ENCODE data around the gene TAGLN2. TPM values are rescaled to one million over a fixed set of nuclear protein-coding genes. Genes with fewer than 3 reads are reported as not detected.

TAGLN2 gene
- total RNA-seq, 5 donors from 2014 or later (not counting 1 experiment from before 2014, with no cell fraction given), result 210 to 372 (median 245) TPM

- H3K27me3 ChIP-seq (replicated peaks in 1 of 2; ENCODE audit: control insufficient read depth in 2 of 2, extremely low read depth in 1 of 2, insufficient read depth in 2 of 2, low read length in 1 of 2), result peaks cover 0 to 23% of the 10 kb centered on the region in 2 experiments
- H3K27ac Mint-ChIP-seq, result no peak overlapping the region
- 90% methylated on average over 11 of the region's 15 CpGs for WGBS (ENCODE audit: insufficient coverage)
- H3K9me3 ChIP-seq, result no peaks in the 10 kb centered on the region
- H3K9me3 Mint-ChIP-seq, result no peaks in the 10 kb centered on the region
- ChIA-PET POLR2A (no interaction called here), CTCF (interaction anchor here (0.5 to 1.1 kb wide), 3 partner anchors 16 to 20 kb away, joined by 3 to 5 read pairs (median 3); no protein-coding TSS in a partner anchor)
- H3K4me3 ChIP-seq (ENCODE audit: control insufficient read depth in 1 of 2, extremely low read depth in 1 of 2, low read length in 1 of 2), result no peak overlapping the region
- peaks cover 0 to 3% of the 10 kb centered on the region in 2 experiments for H3K4me1 ChIP-seq (ENCODE audit: control insufficient read depth in 1 of 2, extremely low read depth in 1 of 2, insufficient read depth in 2 of 2, low read length in 2 of 2)
- H3K27me3 Mint-ChIP-seq, result peaks cover 0 to 25% of the 10 kb centered on the region in 2 donors
- H3K4me1 Mint-ChIP-seq, result peaks cover 3 to 7% (median 3%) of the 10 kb centered on the region in 3 donors
- H3K4me3 Mint-ChIP-seq, result no peak overlapping the region
- H3K27ac ChIP-seq (ENCODE audit: low read length), result no peak overlapping the region
- ATAC-seq (replicated peaks in 1 of 4) (no peak), DNase-seq (no peak)
- no peaks in the 10 kb centered on the region for H3K36me3 ChIP-seq (ENCODE audit: control insufficient read depth in 2 of 2, extremely low read depth in 1 of 2, insufficient read depth in 1 of 2, low read length in 1 of 2)
- H3K36me3 Mint-ChIP-seq, result peaks cover 9% of the 10 kb centered on the region
These were observed 52.4 kb downstream of the TAGLN2 start for GRCh38 chr1:159872891-159873290.

GRCh38 chr1:159870704-159871103 lies 54.6 kb downstream of the TAGLN2 start:
- H3K27me3 Mint-ChIP-seq, result peaks cover 0 to 18% of the 10 kb centered on the region in 2 donors
- H3K9me3 Mint-ChIP-seq, result no peaks in the 10 kb centered on the region
- ATAC-seq (replicated peaks in 1 of 4), result no peak
- 90% methylated on average over 2 of the region's 5 CpGs for WGBS (ENCODE audit: insufficient coverage)
- peaks cover 3% of the 10 kb centered on the region for H3K36me3 Mint-ChIP-seq
- Histone ChIP-seq H3K36me3 (ENCODE audit: control insufficient read depth in 2 of 2, extremely low read depth in 1 of 2, insufficient read depth in 1 of 2, low read length in 1 of 2) (no peaks in the 10 kb centered on the region), H3K9me3 (no peaks in the 10 kb centered on the region), H3K4me3 (ENCODE audit: control insufficient read depth in 1 of 2, extremely low read depth in 1 of 2, low read length in 1 of 2) (no peak overlapping the region), H3K27ac (ENCODE audit: low read length) (no peak overlapping the region), H3K4me1 (ENCODE audit: control insufficient read depth in 1 of 2, extremely low read depth in 1 of 2, insufficient read depth in 2 of 2, low read length in 2 of 2) (peaks cover 6 to 13% of the 10 kb centered on the region in 2 experiments), H3K27me3 (replicated peaks in 1 of 2; ENCODE audit: control insufficient read depth in 2 of 2, extremely low read depth in 1 of 2, insufficient read depth in 2 of 2, low read length in 1 of 2) (peaks cover 0 to 20% of the 10 kb centered on the region in 2 experiments)
- H3K4me3 Mint-ChIP-seq, result no peak overlapping the region
- peaks cover 14 to 21% (median 15%) of the 10 kb centered on the region in 3 donors for H3K4me1 Mint-ChIP-seq
- H3K27ac Mint-ChIP-seq, result no peak overlapping the region
- ChIA-PET CTCF (interaction anchor here in 1 of 2 donors (0.6 kb wide), 1 partner anchor 48 kb away, joined by 3 read pairs; no protein-coding TSS in a partner anchor), POLR2A (no interaction called here)
- DNase-seq, result no peak

GRCh38 chr1:159869607-159870006 lies 55.7 kb downstream of the TAGLN2 start:
- peaks cover 6 to 13% of the 10 kb centered on the region in 2 experiments for H3K4me1 ChIP-seq (ENCODE audit: control insufficient read depth in 1 of 2, extremely low read depth in 1 of 2, insufficient read depth in 2 of 2, low read length in 2 of 2)
- POLR2A ChIA-PET, result no interaction called here
- no peak overlapping the region for H3K4me3 ChIP-seq (ENCODE audit: control insufficient read depth in 1 of 2, extremely low read depth in 1 of 2, low read length in 1 of 2)
- no peaks in the 10 kb centered on the region for H3K36me3 ChIP-seq (ENCODE audit: control insufficient read depth in 2 of 2, extremely low read depth in 1 of 2, insufficient read depth in 1 of 2, low read length in 1 of 2)
- H3K4me3 Mint-ChIP-seq, result no peak overlapping the region
- peaks cover 0 to 18% of the 10 kb centered on the region in 2 donors for H3K27me3 Mint-ChIP-seq
- DNase-seq (no peak), ATAC-seq (replicated peaks in 1 of 4) (no peak)
- CTCF ChIA-PET, result no interaction called here
- WGBS (ENCODE audit: insufficient coverage), result no CpG with 5 or more reads among the region's 1 CpG
- H3K9me3 ChIP-seq, result no peaks in the 10 kb centered on the region
- H3K27ac ChIP-seq (ENCODE audit: low read length), result no peak overlapping the region
- H3K4me1 Mint-ChIP-seq, result peaks cover 14 to 21% (median 16%) of the 10 kb centered on the region in 3 donors
- peak overlapping the region in 1 of 2 donors; percentile 19 for H3K27ac Mint-ChIP-seq
- H3K27me3 ChIP-seq (replicated peaks in 1 of 2; ENCODE audit: control insufficient read depth in 2 of 2, extremely low read depth in 1 of 2, insufficient read depth in 2 of 2, low read length in 1 of 2), result peaks cover 0 to 20% of the 10 kb centered on the region in 2 experiments
- peaks cover 3% of the 10 kb centered on the region for H3K36me3 Mint-ChIP-seq
- no peaks in the 10 kb centered on the region for H3K9me3 Mint-ChIP-seq

GRCh38 chr1:159869173-159869572 lies 56.1 kb downstream of the TAGLN2 start:
- Histone ChIP-seq H3K4me3 (ENCODE audit: control insufficient read depth in 1 of 2, extremely low read depth in 1 of 2, low read length in 1 of 2) (no peak overlapping the region), H3K36me3 (ENCODE audit: control insufficient read depth in 2 of 2, extremely low read depth in 1 of 2, insufficient read depth in 1 of 2, low read length in 1 of 2) (no peaks in the 10 kb centered on the region), H3K9me3 (no peaks in the 10 kb centered on the region), H3K27ac (ENCODE audit: low read length) (no peak overlapping the region), H3K4me1 (ENCODE audit: control insufficient read depth in 1 of 2, extremely low read depth in 1 of 2, insufficient read depth in 2 of 2, low read length in 2 of 2) (peaks cover 6 to 13% of the 10 kb centered on the region in 2 experiments), H3K27me3 (replicated peaks in 1 of 2; ENCODE audit: control insufficient read depth in 2 of 2, extremely low read depth in 1 of 2, insufficient read depth in 2 of 2, low read length in 1 of 2) (peaks cover 0 to 20% of the 10 kb centered on the region in 2 experiments)
- Mint-ChIP-seq H3K4me1 (peaks cover 14 to 21% (median 16%) of the 10 kb centered on the region in 3 donors), H3K27ac (no peak overlapping the region), H3K36me3 (peaks cover 2% of the 10 kb centered on the region), H3K27me3 (peaks cover 0 to 15% of the 10 kb centered on the region in 2 donors), H3K4me3 (no peak overlapping the region), H3K9me3 (no peaks in the 10 kb centered on the region)
- CTCF ChIA-PET, result interaction anchor here in 1 of 2 donors (0.6 kb wide), 1 partner anchor 19 kb away, joined by 7 read pairs; no protein-coding TSS in a partner anchor
- peak in 1 of 4 experiments; percentile 7 for ATAC-seq (replicated peaks in 1 of 4)
- POLR2A ChIA-PET, result no interaction called here
- peak in 1 of 35 experiments; percentile 8 for DNase-seq
- WGBS (ENCODE audit: insufficient coverage), result 83% methylated on average over 2 of the region's 4 CpGs

- Mint-ChIP-seq H3K4me3 (no peak overlapping the region), H3K9me3 (no peaks in the 10 kb centered on the region), H3K36me3 (no peaks in the 10 kb centered on the region), H3K27ac (peak overlapping the region in 1 of 2 donors; percentile 9), H3K4me1 (peaks cover 14 to 21% (median 16%) of the 10 kb centered on the region in 3 donors), H3K27me3 (peaks cover 0 to 13% of the 10 kb centered on the region in 2 donors)
- no peak overlapping the region for H3K4me3 ChIP-seq (ENCODE audit: control insufficient read depth in 1 of 2, extremely low read depth in 1 of 2, low read length in 1 of 2)
- no peak for DNase-seq
- CTCF ChIA-PET, result interaction anchor here in 1 of 2 donors (0.6 kb wide), 1 partner anchor 19 kb away, joined by 7 read pairs; no protein-coding TSS in a partner anchor
- WGBS (ENCODE audit: insufficient coverage), result no CpG with 5 or more reads among the region's 3 CpGs
- H3K9me3 ChIP-seq, result no peaks in the 10 kb centered on the region
- H3K36me3 ChIP-seq (ENCODE audit: control insufficient read depth in 2 of 2, extremely low read depth in 1 of 2, insufficient read depth in 1 of 2, low read length in 1 of 2), result no peaks in the 10 kb centered on the region
- no peak for ATAC-seq (replicated peaks in 1 of 4)
- POLR2A ChIA-PET, result no interaction called here
- peaks cover 6 to 13% of the 10 kb centered on the region in 2 experiments for H3K4me1 ChIP-seq (ENCODE audit: control insufficient read depth in 1 of 2, extremely low read depth in 1 of 2, insufficient read depth in 2 of 2, low read length in 2 of 2)
- peaks cover 0 to 20% of the 10 kb centered on the region in 2 experiments for H3K27me3 ChIP-seq (replicated peaks in 1 of 2; ENCODE audit: control insufficient read depth in 2 of 2, extremely low read depth in 1 of 2, insufficient read depth in 2 of 2, low read length in 1 of 2)
- H3K27ac ChIP-seq (ENCODE audit: low read length), result no peak overlapping the region
These were observed 56.5 kb downstream of the TAGLN2 start for GRCh38 chr1:159868766-159869165.

Other genes starting within 250 kb of the TAGLN2 start
- 1 to 10 TPM in 2 of 5 donors, under 1 TPM in 1, not detected in 2; 0.73 to 2.1 (median 1.7) TPM for gene CRP, start 210.9 kb downstream of the TAGLN2 start, total RNA-seq
- 10 to 100 TPM in 4 of 5 donors, 1 to 10 TPM in 1; 8.8 to 17.1 (median 14.3) TPM for gene DUSP23, start 144.5 kb downstream of the TAGLN2 start, total RNA-seq
- 10 to 100 TPM in 2 of 5 donors, 1 to 10 TPM in 3; 1.2 to 43.3 (median 5.8) TPM for gene FCRL6, start 123.1 kb downstream of the TAGLN2 start, total RNA-seq
- gene SLAMF8, start 98.6 kb downstream of the TAGLN2 start, total RNA-seq, result 1 to 10 TPM in 1 of 5 donors, under 1 TPM in 3, not detected in 1; 0.41 to 1.0 (median 0.69) TPM
- gene VSIG8, start 62.9 kb downstream of the TAGLN2 start, total RNA-seq, result not detected
- gene CFAP45, start 25.3 kb downstream of the TAGLN2 start, total RNA-seq, result 1 to 10 TPM; 1.2 to 4.7 (median 1.5) TPM
- under 1 TPM in 3 of 5 donors, not detected in 2; 0.06 to 0.16 (median 0.12) TPM for gene IGSF9, start 20.1 kb upstream of the TAGLN2 start, total RNA-seq
- gene SLAMF9, start 28.7 kb upstream of the TAGLN2 start, total RNA-seq, result not detected
- 1 to 10 TPM; 3.2 to 9.7 (median 8.4) TPM for gene PIGM, start 106.5 kb upstream of the TAGLN2 start, total RNA-seq
- gene KCNJ10, start 144.7 kb upstream of the TAGLN2 start, total RNA-seq, result under 1 TPM in 1 of 5 donors, not detected in 4; 0.22 TPM
- gene KCNJ9, start 156.0 kb upstream of the TAGLN2 start, total RNA-seq, result not detected
- gene IGSF8, start 173.1 kb upstream of the TAGLN2 start, total RNA-seq, result 10 to 100 TPM; 41.8 to 71.5 (median 62.2) TPM
- gene ATP1A2, start 190.3 kb upstream of the TAGLN2 start, total RNA-seq, result under 1 TPM in 2 of 5 donors, not detected in 3; 0.10 to 0.26 TPM
- not detected for gene ATP1A4, start 226.1 kb upstream of the TAGLN2 start, total RNA-seq

Measured in T-cell (primary cell).